RPMI8226 (cell line): ENCODE results near the gene PTPRN2.
A peak's percentile ranks its signal among the peaks of the same experiment; 100 is the strongest.
"Not testable (repeated sequence)": the region's sequence is repeated elsewhere in the genome, so short reads cannot be mapped to it uniquely, and the experiment has no call there.

Source experiments
- DNase-seq: peaks from one replicate; pipeline ENCODE4 v3.0.0-alpha.2; 2015

PTPRN2 gene

DNA sequence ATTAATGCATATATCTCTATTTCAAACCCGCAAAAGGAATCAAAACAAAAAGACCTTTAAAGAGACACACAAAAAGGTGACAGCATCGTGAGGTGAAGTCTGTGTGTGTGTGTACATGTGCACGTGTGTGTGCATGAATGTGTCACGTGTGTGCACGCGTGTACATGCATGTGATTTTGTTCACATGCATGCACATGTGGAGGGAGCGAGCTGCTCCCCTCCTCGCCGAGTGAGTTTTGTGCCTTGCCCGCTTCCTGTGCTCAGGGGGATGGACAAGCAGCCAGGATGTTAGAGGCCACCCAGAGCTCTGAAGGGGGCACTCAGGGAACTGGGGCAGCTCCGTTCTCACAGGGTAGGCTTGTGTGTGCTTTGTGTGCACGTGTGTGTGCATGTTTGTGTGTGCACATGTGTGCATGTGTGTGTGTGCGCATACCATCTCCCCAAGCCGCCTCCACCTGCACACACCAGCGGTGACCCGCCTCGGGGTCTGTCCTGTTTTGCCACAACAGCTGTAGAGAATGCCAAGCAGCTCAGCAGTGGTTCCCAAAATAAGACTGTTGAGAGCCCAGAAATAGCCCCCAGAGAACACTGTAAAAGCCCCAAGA, 191.2 kb downstream of the PTPRN2 start:
- no peak for DNase-seq

DNA sequence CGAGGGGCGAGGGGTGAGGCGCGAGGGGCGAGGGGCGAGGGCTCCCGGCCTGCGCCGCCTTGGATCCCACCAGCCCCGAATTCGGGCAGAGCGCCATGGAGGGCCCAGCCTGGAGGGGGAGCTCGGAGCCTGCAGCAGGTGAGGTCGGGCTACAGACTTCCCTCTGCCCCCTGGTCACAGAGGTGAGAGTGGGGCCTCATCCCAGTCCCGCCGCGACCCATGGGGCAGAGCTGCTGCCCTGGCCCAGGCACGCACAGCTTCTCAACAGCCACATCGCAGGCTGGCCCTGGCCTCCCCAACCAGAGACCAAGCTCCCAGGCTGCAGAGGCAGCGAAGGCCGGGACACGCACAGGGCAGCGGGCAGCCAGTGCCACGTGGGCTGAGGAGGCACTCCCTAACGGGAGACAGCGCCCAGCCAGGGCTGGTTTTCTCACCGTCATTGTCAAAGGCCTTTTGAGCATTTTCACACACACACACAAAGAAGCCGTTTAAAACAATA, 191.8 kb downstream of the PTPRN2 start:
- no peak for DNase-seq

DNA sequence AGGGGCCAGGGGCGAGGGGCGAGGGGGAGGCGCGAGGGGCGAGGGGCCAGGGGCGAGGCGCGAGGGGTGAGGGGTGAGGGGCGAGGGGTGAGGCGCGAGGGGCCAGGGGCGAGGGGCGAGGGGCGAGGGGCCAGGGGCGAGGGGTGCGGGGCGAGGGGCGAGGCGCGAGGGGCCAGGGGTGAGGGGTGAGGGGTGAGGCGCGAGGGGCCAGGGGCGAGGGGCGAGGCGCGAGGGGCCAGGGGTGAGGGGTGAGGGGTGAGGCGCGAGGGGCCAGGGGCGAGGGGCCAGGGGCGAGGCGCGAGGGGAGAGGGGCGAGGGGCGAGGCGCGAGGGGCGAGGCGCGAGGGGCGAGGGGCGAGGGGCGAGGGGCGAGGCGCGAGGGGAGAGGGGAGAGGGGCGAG, 192.3 kb downstream of the PTPRN2 start:
- no peak for DNase-seq

GRCh38 chr7:158394936-158395335, 192.7 kb downstream of the PTPRN2 start:
- peak; percentile 56 for DNase-seq

- DNase-seq = no peak
These were observed 193.5 kb downstream of the PTPRN2 start for GRCh38 chr7:158393926-158394625.

GRCh38 chr7:158392251-158392650, 195.4 kb downstream of the PTPRN2 start:
- DNase-seq = no peak

DNA sequence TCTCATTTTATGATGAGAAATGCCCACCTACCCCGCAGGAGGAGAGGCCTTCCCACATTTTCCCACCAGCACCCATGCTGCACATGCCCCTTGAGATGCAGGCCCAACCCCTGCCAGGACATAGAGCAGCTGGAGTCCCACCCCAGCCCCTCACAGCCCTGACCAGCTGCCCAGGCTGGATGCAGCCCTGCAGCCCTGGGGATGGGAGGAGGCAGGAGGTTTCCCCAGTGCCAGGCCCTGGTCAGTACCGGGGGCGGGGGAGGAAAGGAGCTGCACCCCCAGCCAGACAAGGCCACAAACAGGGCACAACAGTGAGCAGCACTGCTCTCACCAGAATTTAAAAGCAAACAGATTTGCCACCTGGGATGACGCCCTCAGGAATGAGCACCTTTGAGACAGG, 196.1 kb downstream of the PTPRN2 start:
- no peak for DNase-seq

GRCh38 chr7:158391141-158391540, 196.5 kb downstream of the PTPRN2 start:
- DNase-seq = no peak

DNA sequence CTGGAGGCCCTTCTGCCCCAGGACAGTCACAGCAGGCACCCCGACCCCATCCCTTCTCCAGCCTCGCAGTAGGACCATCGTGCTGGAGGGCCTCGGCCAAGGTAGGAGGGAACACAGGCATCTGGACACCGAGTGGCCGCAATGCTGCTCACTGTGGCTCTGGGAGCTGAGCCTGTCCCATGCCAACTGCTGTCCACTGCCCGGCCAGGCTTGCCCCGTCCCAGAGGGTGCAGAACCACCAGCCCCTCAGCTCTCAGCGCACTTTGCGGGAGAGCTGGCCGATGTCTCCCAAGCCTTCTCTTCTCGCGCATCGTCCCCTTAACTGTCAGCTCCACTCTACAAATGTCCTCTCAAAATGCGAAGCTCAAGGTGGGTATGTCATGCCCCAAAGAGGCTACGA, 197.2 kb downstream of the PTPRN2 start:
- DNase-seq = no peak

DNA sequence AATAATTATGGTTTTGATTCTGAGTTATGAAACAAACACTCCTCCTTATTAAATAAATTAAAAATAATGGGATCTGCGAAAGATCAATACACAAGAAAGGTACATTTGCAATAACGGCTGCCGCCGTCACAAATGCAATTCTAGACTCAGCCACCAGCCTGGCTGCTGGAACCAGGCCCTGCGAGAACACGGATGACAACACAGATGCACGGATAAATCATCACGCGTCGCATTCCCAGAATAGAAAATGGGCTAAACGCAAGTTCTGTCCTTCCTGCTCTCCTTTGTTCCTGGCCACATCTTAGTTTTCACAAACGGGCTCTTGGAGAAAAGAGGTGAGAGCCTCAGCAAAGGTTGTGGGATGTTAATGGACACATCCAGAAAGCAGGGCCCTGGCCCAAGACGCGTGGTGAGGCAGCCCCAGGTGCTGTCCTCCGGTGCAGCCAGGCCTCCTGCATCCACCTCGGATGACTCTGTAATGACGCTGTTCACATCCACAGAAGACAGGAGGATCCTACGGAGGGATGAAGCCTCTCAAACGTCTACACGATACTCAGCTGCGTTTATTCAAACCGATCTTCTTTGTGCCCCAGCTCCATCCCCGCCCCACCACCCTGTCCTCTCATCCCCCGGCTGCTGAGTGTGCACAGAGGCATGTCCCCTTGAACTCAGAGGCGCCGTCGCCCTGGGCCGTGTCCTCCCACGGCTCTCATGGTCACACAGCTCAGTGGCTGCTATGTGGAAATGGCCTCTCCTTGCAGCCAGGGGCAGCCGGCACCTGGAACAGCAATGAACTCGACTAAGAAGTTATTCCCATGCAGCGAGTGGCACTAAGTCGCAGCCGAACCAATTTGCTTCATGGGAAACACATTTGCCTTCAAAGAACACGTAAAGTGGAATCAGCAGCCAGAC, 197.9 kb downstream of the PTPRN2 start:
- no peak for DNase-seq

GRCh38 chr7:158388928-158389327, 198.7 kb downstream of the PTPRN2 start:
- no peak for DNase-seq

DNA sequence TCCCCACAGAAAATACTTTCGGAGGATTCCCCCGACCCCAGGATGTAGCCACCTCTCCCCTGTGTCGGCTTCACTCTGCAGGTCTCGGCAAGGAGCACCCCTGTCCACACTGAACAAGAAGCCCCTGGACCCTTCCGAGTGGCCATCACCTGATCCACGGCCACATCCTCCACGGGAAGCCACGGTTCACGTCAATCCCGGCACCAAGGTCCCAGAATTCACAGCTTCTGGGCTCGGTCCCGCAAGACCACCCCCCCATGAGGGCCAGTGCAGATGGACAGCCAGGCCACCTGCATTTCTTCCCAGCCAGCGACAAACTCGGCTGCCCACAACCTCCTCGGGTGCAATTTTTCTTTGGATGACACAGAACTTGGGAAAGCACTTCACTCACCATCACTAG, 199.6 kb downstream of the PTPRN2 start:
- no peak for DNase-seq

- DNase-seq = no peak
These were observed 200.1 kb downstream of the PTPRN2 start for GRCh38 chr7:158387546-158387891.

DNA sequence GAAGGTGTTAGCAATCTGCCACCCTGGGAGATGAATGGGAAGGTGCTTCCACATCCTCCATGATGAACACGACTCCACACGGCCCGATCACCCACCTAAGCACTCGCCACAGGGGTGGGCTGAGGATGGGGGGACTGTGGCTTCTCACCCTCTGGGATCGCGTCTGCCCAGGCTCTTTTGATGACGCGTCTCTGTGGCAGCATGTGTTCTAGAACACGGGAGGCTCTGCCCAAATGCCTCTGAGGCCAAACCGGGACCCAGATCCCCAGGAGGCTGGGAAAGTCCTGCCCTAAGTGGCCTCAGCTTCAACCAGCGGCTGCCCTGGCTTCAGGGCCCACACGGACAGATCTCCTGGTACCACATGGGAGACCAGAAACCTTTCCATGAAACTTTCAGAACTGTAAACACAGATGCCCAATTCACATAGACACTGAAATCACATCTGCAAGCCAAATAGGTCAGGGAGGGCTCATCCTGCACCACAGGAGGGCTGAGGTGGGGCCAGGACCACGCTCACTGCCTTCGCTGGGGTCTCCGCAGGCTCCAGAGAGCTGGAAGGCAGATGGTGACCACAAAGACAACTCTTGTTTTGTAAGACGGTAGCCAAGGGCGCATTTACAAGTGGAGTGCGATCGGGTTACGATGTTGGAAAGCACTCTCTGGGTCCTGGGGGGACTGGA, 200.6 kb downstream of the PTPRN2 start:
- no peak for DNase-seq

- DNase-seq = no peak
These were observed 201.3 kb downstream of the PTPRN2 start for GRCh38 chr7:158386355-158386618.

DNA sequence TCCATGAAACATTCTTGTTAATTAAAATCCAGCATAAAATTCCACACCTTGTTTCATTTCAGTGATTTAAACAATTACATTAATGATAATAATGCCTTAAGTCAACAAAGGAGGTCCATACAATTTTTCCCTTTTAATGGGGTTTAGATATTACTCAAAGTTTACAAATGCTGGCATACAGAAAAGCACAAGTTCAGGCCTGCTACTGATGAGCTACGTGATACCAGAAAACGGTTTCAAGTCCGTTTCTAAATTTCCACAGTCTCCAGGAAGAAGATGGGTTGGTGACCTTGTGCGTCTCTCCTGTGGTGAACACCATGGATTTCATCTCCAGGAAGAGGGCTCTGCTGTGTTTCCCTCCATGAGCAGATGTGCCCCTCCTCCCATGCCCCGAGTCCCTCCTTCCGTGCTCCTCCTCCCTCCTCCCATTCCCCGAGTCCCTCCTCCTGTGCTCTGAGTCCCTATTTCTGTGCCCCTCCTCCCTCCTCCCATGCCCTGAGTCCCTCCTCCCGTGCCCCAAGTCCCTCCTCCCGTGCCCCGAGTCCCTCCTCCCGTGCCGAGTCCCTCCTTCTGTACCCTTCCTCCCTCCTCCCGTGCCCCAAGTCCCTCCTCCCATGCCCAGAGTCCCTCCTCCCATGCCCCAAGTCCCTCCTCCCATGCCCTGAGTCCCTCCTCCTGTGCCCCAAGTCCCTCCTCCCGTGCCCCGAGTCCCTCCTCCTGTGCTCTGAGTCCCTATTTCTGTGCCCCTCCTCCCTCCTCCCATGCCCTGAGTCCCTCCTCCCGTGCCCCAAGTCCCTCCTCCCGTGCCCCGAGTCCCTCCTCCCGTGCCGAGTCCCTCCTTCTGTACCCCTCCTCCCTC, 201.9 kb downstream of the PTPRN2 start:
- not testable (repeated sequence) for DNase-seq

DNA sequence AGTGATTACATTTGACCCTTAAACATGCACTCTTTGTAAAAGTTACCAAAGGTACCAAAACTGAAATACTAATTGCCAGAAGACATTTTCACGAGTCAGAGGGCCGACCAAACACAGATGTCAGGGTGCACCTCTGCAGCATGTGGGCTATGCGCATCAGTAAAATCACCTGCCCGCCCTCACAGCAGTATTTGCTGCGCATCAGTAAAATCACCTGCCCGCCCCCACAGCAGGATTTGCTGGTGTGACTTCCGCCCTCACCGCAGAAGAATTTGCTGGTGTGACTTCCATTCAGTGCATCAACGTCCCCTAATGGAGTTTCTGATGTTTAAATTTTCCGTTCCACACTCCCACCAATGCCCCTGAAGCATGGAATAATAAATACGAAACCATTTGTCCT, 202.9 kb downstream of the PTPRN2 start:
- no peak for DNase-seq

DNA sequence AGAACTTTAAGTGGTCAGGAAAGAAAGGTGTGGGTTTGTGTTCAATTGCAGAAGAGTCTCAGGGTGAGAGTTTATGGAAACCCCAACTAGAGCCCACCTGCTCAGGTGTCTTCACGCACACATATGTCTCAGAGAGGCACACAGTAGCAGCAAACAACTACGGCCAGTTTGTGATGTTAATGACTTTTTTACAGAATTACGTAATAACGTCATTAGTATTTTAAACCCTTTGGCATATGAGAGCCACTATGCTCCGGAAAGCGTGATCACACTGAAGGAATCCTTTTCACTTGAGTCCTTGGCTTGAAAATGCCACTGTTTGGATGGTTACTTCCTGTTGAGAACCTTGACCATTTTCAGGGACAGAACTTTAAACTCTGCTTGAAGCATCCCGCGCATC, 204.0 kb downstream of the PTPRN2 start:
- DNase-seq = no peak

DNA sequence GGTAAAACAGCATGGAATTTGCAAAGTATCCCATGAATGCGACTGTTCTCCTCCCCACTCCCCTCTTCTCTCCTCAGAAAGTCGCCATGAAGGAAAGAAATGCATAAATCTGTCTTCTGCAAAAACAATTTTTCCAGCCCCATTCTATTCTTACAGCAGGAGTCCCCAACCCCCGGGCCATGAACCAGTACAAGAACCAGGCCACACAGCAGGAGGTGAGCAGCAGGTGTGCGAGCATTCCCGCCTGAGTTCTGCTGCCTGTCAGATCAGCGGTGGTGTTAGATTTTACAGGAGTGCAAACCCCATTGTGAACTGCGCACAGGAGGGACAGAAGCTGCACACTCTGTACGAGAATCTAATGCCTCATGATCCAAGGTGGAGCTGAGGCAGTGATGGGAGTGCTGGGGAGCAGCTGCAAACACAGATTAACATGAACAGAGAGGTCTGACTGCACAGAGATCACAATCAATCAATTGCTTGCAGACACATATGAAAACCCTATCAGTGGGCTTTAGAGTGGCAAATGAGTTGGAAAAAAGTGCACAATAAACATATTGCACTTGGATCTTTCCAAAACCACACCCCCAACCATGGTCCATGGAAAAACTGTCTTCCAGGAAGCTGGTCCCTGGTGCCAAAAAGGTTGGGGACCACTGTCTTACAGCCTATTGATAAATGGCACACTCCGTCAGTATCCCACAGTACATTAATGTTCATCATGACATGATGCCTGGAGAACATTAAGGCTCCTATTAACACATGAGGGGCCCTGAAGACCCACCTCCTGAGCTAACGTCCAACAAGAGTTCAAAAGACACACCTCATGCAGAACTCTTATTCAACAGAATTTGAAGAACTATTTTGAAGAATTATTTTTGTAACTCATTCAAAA, 205.0 kb downstream of the PTPRN2 start:
- no peak for DNase-seq

DNA sequence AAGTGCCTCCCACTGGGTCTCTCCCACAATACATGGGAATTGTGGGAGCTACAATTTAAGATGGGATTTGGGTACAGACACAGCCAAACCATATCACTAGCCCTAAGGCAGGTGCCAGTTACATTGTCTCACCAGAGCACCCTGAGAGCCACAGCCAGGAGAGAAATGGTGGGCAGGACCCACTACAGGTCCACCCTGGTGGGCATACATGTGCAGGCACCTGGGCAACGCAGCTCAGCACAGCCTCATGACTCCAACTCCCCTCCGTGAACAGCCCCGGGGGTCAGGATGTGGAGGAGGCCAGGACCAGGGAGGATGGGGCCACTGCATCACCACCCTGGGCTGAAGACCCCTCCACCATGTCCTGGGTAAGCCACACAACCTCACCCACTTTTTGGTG, 205.7 kb downstream of the PTPRN2 start:
- no peak for DNase-seq

- no peak for DNase-seq
These were observed 208.6 kb downstream of the PTPRN2 start for GRCh38 chr7:158378978-158379377.
